GM13976 (cell line): ENCODE results near the gene TLX2.

Source experiments
- DNase-seq: peaks from one replicate; pipeline ENCODE4 v3.0.0; 2012; ENCODE audit warnings: low spot score
- in situ Hi-C: fragments of 300-500 bp; cut with MboI; formaldehyde crosslinking; loops from one replicate; pipeline ENCODE4 v1.12.0; 2022; ENCODE audit warnings: low sequenced_read_pairs, mixed read lengths, inconsistent platforms; ENCODE audit not compliant: unreplicated experiment
- TF ChIP-seq, protein P1 (sequence below): IDR thresholded peaks from 2 replicates; pipeline ENCODE4 v1.5.1; 2012; ENCODE audit warnings: borderline replicate concordance, mild to moderate bottlenecking; ENCODE audit not compliant: insufficient read depth; ENCODE audit errors: extremely low read depth, missing control alignments, control extremely low read depth

Gene TLX2

DNA sequence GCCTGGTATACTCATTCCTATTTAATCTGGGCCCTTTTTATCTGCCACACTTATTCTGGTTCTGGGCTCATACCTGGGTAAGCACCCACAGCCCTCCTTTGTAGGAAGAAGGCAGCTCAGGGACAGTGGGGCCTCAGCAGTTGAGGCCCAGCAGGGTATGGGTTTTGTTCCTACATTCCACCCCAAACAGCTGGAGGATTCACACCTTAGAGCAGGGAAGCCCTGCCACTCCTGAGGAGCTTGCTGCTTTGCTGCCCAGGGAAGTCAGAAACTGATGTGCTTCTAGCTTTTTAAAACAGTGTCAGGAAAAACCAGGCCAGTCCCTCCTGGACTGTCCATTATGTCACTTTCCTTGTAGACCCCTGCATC is 13.7 kb upstream of the TLX2 start:
- DNase-seq: no peak
- in situ Hi-C loops: no loop called here
- TF ChIP-seq, protein P1, sequence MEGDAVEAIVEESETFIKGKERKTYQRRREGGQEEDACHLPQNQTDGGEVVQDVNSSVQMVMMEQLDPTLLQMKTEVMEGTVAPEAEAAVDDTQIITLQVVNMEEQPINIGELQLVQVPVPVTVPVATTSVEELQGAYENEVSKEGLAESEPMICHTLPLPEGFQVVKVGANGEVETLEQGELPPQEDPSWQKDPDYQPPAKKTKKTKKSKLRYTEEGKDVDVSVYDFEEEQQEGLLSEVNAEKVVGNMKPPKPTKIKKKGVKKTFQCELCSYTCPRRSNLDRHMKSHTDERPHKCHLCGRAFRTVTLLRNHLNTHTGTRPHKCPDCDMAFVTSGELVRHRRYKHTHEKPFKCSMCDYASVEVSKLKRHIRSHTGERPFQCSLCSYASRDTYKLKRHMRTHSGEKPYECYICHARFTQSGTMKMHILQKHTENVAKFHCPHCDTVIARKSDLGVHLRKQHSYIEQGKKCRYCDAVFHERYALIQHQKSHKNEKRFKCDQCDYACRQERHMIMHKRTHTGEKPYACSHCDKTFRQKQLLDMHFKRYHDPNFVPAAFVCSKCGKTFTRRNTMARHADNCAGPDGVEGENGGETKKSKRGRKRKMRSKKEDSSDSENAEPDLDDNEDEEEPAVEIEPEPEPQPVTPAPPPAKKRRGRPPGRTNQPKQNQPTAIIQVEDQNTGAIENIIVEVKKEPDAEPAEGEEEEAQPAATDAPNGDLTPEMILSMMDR: no peak

GRCh38 chr2:74501335-74502071 is 12.7 kb upstream of the TLX2 start:
- TF ChIP-seq, protein P1: no peak
- in situ Hi-C loops: no loop called here
- no peak for DNase-seq

DNA sequence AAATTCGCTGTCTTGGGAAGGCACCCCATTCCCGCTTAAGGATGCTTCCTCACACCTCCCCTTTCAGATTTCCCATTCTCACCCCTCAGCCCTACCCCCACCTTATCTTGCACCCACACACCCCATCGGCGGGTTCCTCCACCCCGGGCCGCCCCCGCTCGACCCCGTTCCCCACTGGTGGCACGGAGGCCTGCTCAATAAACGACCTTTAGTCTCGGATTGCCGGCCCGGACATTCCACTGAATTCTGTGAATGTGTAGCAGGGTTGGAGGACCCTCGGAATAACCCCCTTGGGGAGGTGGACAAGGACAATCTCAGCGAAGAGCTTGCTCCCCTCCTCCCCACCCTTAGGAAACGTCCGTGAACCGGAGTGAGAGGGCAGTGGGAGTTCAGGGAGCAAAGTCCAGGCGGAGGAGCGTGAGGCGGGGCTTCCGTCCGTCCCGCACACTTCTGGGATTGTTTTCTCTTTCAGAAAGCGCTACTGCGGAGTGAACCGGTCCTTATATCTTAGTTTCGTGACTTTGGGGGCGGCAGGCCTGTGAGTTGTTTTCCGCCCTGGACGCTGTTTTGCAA is 12.0 kb upstream of the TLX2 start:
- no peak for DNase-seq
- TF ChIP-seq, protein P1: no peak
- in situ Hi-C loops: no loop called here

DNA sequence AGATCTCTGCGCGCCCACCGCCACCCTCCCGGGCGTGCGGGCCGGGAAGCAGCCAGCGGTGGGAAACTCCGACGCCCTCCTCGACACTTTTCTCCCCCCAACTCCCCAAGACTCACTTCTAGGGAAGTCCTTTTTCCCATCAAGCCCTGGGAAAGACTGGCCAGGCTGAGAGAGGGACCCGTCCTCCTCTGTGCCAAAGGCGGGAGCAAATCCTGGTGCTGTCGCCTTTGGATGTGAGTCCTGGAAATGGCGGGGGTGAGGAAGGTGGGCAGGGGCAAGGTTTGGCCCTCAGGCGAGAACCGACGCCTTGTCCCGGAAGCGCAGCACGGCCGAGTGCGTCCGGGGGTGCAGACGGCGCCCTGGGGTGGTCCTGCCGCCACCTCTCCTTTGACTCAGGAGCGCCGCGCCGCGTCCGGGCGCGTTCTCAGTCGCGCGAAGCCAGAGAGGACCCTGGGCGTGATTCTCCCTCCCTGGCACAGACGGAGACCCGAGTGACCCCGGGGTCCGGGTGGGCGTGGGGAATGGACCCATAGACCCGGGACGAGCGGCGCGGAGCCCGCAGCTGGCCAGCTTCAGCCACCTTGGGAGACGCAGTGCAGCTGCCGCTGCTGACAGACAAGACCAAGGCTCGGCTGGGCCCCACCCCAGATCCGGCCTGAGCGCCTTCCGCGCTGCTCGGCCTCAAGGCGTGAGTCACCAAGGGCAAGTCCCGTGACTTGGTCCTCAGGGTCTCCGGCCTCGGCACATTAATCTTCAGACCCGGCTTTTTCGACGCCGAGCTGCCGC is 11.3 kb upstream of the TLX2 start:
- in situ Hi-C loops: no loop called here
- peak; percentile 86 for DNase-seq
- TF ChIP-seq, protein P1: peak; percentile 46

DNA sequence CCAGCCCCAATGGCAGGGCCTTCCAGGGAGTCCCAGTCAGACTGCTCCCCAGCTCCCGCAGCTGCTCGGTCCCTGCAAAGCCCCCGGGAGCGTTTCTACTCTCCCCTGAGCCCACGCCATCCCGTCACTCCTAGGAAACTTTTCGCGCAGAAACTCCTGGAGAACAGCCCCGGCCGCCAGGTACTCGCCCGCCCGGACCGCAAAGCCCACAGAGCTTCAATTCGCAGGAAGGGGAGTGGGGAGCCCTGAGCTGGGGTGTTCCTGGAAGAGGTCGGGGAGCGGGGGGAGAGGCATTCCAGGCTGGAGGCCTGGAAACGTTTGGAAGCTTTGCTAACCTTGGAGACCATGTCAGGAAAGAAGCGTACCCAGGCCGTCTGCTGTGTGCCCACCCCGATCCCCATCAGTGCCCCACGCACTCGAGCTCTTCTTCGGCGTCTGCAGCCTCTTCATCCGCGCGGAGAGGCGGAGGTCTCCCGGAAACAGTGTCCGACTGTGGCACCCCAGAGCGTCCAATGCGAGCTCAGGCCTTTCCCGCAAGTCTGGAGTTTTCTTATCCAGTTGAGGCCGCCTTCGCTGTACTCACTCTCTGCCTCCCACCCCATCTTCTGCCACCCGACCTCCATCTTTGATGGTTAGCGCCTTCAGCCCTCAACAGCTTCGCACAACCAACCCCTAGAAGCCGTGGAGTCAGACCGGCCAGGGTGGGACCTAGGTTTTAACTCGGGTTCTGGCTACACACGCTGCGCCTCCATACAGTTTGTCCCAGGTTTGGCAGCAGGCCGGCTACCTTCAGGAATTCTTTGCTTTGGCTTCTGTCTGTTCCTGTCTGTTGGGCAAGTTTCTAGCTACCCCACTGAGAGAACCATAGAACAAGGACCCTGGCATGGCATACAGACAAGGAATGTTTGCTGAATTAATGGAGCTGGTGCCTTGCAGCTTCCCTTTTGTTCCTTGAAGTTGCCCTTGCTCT is 10.5 kb upstream of the TLX2 start:
- TF ChIP-seq, protein P1: no peak
- DNase-seq: no peak
- in situ Hi-C loops: no loop called here

- TF ChIP-seq, protein P1: no peak
- no peak for DNase-seq
- in situ Hi-C loops: no loop called here
These were observed 9.7 kb upstream of the TLX2 start for GRCh38 chr2:74504591-74504990.
